Body of pancreas (tissue), 4 donors: ENCODE measurements around the gene NRL. TPM values are rescaled to one million over a fixed set of nuclear protein-coding genes. Genes with fewer than 3 reads are reported as not detected.

ENCODE experiments used
- ATAC-seq: fragments of 150-250 bp; one replicate; pipeline ENCODE4 v1.9.1; 2016
- DNase-seq, 4 donors: peaks; one replicate each; pipeline ENCODE4 v3.0.0-alpha.2; 2019
- H3K27ac ChIP-seq, 4 donors: fragments of 200-600 bp; sonication (generic); 1 replicate in 3 of 4; 2 replicates in 1 of 4; pipeline versions ENCODE4 v1.5.1 to v1.6.1; 2016 to 2019; ENCODE audit warnings: mild to moderate bottlenecking in 1 of 4, mixed read lengths in 1 of 4, moderate library complexity in 1 of 4
- H3K27me3 ChIP-seq, 2 donors: fragments of 200-600 bp; sonication (generic); one replicate each; pipeline ENCODE4 v1.6.0; 2016; ENCODE audit warnings: mild to moderate bottlenecking in 1 of 2
- H3K36me3 ChIP-seq, 2 donors: fragments of 200-600 bp; sonication (generic); replicated peaks in 1 of 2; 2 replicates each; pipeline ENCODE4 v1.5.1; 2016; ENCODE audit warnings: low read depth in 2 of 2; ENCODE audit not compliant: insufficient read depth in 1 of 2
- H3K4me1 ChIP-seq: fragments of 200-600 bp; sonication (generic); one replicate; pipeline ENCODE4 v1.6.0; 2016
- H3K4me3 ChIP-seq, 2 donors: fragments of 200-600 bp; sonication (generic); 1 replicate in 1 of 2; 2 replicates in 1 of 2; pipeline ENCODE4 v1.5.1; 2016 to 2019
- H3K9me3 ChIP-seq, 3 donors: fragments of 200-600 bp; sonication (generic); 1 replicate in 2 of 3; 2 replicates in 1 of 3; pipeline ENCODE4 v1.5.1; 2016
- CTCF ChIP-seq, 7 experiments: fragments of 450-650 bp in 4 of 7; fragments of 200-600 bp in 3 of 7; sonication (generic) in 3 of 7; IDR thresholded peaks; one replicate each; pipeline ENCODE4 v1.5.1; 2016 to 2019; ENCODE audit warnings: antibody characterized with exemption in 7 of 7
- POLR2A ChIP-seq, 3 donors: fragments of 450-650 bp; IDR thresholded peaks; one replicate each; pipeline ENCODE4 v1.6.1; 2016; ENCODE audit warnings: antibody characterized with exemption in 3 of 3, mild to moderate bottlenecking in 2 of 3
- WGBS, 2 donors: methylation state at CpG; one replicate each; pipeline ENCODE4 v1.1.5; 2017; 5-methylcytosine and 5-hydroxymethylcytosine counted together
- intact Hi-C: fragments of 100-400 bp; cut with DNase I; formaldehyde crosslinking; loops from one replicate; pipeline ENCODE4 v1.15.1; 2023
- total RNA-seq, 2 donors: library from RNA; depleted of rRNA; stranded (reverse); fragments of >200 nt; gene quantifications; one replicate each; pipeline ENCODE4 v1.1.0, GENCODE V29; 2016

The NRL gene
- total RNA-seq, 2 donors from 2014 or later: 2.1 to 2.6 TPM

- DNase-seq: no peak
- intact Hi-C loops: no loop called here
- WGBS, 2 donors: 75% methylated on average over 2 of the region's 2 CpGs
These were observed 26.7 kb downstream of the NRL start for GRCh38 chr14:24088095-24088494.

GRCh38 chr14:24087004-24087403, 27.7 kb downstream of the NRL start:
- H3K27me3 ChIP-seq: no peaks in the 10 kb centered on the region
- intact Hi-C loops: no loop called here
- no peak for DNase-seq
- no peak for ATAC-seq
- 77 to 88% methylated on average over 1 of the region's 1 CpG for WGBS, 2 donors
- H3K4me1 ChIP-seq: peaks cover 11% of the 10 kb centered on the region
- no peak overlapping the region for H3K4me3 ChIP-seq
- H3K27ac ChIP-seq: no peak overlapping the region
- TF ChIP-seq CTCF (IDR thresholded peaks at IDR 0.05) (no peak), POLR2A (IDR thresholded peaks at IDR 0.05) (no peak)
- H3K36me3 ChIP-seq: no peaks in the 10 kb centered on the region
- H3K9me3 ChIP-seq: no peaks in the 10 kb centered on the region

More at GRCh38 chr14:24088095-24088494, 26.7 kb downstream of the NRL start:
- H3K9me3 ChIP-seq: no peaks in the 10 kb centered on the region
- TF ChIP-seq POLR2A (IDR thresholded peaks at IDR 0.05) (no peak), CTCF (IDR thresholded peaks at IDR 0.05) (no peak)
- no peaks in the 10 kb centered on the region for H3K36me3 ChIP-seq
- peaks cover 21% of the 10 kb centered on the region for H3K4me1 ChIP-seq
- no peak for ATAC-seq
- H3K4me3 ChIP-seq: no peak overlapping the region
- H3K27ac ChIP-seq: no peak overlapping the region
- no peaks in the 10 kb centered on the region for H3K27me3 ChIP-seq

- intact Hi-C loops: no loop called here
- 84 to 93% methylated on average over 3 of the region's 3 CpGs for WGBS, 2 donors
- TF ChIP-seq CTCF (IDR thresholded peaks at IDR 0.05): no peak
- no peak for TF ChIP-seq POLR2A (IDR thresholded peaks at IDR 0.05)
These were observed 28.4 kb downstream of the NRL start for GRCh38 chr14:24086193-24086955.

GRCh38 chr14:24085215-24085614, 29.5 kb downstream of the NRL start:
- intact Hi-C loops: no loop called here
- no peaks in the 10 kb centered on the region for H3K9me3 ChIP-seq
- TF ChIP-seq POLR2A (IDR thresholded peaks at IDR 0.05) (no peak), CTCF (IDR thresholded peaks at IDR 0.05) (no peak)
- WGBS, 2 donors: 86 to 92% methylated on average over 3 of the region's 3 CpGs
- H3K36me3 ChIP-seq: no peaks in the 10 kb centered on the region
- peaks cover 14% of the 10 kb centered on the region for H3K4me1 ChIP-seq
- H3K4me3 ChIP-seq: no peak overlapping the region
- H3K27me3 ChIP-seq: no peaks in the 10 kb centered on the region
- no peak for DNase-seq
- H3K27ac ChIP-seq: no peak overlapping the region
- ATAC-seq: no peak

More at GRCh38 chr14:24086193-24086955, 28.4 kb downstream of the NRL start:
- ATAC-seq (no peak), DNase-seq (no peak)
- Histone ChIP-seq H3K27ac (no peak overlapping the region), H3K9me3 (no peaks in the 10 kb centered on the region), H3K4me3 (no peak overlapping the region), H3K27me3 (no peaks in the 10 kb centered on the region), H3K4me1 (peaks cover 10% of the 10 kb centered on the region), H3K36me3 (no peaks in the 10 kb centered on the region)

GRCh38 chr14:24084440-24084839, 30.3 kb downstream of the NRL start:
- 89 to 93% methylated on average over 2 of the region's 2 CpGs for WGBS, 2 donors
- no peaks in the 10 kb centered on the region for H3K36me3 ChIP-seq
- no peak overlapping the region for H3K27ac ChIP-seq
- no peak overlapping the region for H3K4me3 ChIP-seq
- ATAC-seq: no peak
- H3K4me1 ChIP-seq: peaks cover 16% of the 10 kb centered on the region
- intact Hi-C loops: no loop called here
- no peaks in the 10 kb centered on the region for H3K27me3 ChIP-seq
- TF ChIP-seq POLR2A (IDR thresholded peaks at IDR 0.05): no peak
- TF ChIP-seq CTCF (IDR thresholded peaks at IDR 0.05): no peak
- no peaks in the 10 kb centered on the region for H3K9me3 ChIP-seq
- DNase-seq: no peak
